ENCODE data around the gene IMMP2L. TPM values are rescaled to one million over a fixed set of nuclear protein-coding genes. Genes with fewer than 3 reads are reported as not detected.

The IMMP2L gene
- total and polyA plus RNA-seq, 8 donors = 2.5 to 40.8 (median 20.0) TPM; not detected in 1

DNA sequence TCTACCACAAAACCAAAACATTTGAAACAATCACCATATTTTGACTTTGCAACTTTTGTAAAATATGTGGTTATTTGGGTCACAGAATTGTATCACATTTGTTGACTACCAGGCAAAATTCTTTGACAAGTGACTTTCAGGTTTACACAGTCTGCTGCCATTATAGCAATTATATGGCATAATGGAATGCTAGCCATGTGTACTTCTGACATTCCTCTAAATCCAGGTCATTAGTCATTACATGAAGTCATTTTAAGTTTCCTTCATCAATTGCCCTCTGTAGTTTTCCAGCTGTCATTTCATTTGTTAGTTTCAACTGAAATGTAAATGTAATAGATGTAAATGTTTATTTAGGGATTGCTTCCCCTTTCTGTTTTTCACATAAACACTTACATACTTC is 137.5 kb downstream of the IMMP2L start:
- Histone ChIP-seq H3K4me1 (no peaks in the 10 kb centered on the region), H3K9me3 (no peaks in the 10 kb centered on the region)

DNA sequence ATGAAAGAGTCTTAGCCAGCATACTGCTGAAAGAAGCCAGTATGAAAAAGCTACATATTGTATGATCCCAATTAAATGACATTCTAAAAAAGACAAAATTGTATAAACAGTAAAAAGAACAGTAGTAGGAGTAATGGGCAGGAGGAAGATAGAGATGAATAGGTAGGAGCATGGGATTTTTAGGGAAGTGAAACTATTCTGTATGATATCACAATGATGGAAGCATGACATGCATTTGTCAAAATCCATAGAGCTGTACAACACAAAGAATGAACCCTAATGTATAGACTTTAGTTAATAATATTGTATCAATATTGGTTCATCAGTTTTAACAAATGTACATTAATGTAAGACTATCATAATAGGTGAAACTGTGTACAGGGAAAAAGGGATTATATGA is 147.9 kb downstream of the IMMP2L start:
- Histone ChIP-seq H3K27ac (no peak overlapping the region), H3K4me3 (no peak overlapping the region), H3K4me1 (no peaks in the 10 kb centered on the region), H3K9me3 (no peaks in the 10 kb centered on the region), H3K27me3 (no peaks in the 10 kb centered on the region), H3K36me3 (no peaks in the 10 kb centered on the region)
- intact Hi-C loops (cut with DNase I; ENCODE audit: low total_unique reads) = no loop called here
- no peak for TF ChIP-seq EP300 (IDR thresholded peaks at IDR 0.05)
- TF ChIP-seq, protein P1, sequence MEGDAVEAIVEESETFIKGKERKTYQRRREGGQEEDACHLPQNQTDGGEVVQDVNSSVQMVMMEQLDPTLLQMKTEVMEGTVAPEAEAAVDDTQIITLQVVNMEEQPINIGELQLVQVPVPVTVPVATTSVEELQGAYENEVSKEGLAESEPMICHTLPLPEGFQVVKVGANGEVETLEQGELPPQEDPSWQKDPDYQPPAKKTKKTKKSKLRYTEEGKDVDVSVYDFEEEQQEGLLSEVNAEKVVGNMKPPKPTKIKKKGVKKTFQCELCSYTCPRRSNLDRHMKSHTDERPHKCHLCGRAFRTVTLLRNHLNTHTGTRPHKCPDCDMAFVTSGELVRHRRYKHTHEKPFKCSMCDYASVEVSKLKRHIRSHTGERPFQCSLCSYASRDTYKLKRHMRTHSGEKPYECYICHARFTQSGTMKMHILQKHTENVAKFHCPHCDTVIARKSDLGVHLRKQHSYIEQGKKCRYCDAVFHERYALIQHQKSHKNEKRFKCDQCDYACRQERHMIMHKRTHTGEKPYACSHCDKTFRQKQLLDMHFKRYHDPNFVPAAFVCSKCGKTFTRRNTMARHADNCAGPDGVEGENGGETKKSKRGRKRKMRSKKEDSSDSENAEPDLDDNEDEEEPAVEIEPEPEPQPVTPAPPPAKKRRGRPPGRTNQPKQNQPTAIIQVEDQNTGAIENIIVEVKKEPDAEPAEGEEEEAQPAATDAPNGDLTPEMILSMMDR (IDR thresholded peaks at IDR 0.05) = no peak
- no peak for TF ChIP-seq POLR2A (IDR thresholded peaks at IDR 0.05)
- TF ChIP-seq POLR2AphosphoS5 (IDR thresholded peaks at IDR 0.05) = no peak
- DNase-seq = no peak

More for the DNA sequence above, 137.5 kb downstream of the IMMP2L start:
- DNase-seq = no peak
- Histone ChIP-seq H3K4me3 (no peak overlapping the region), H3K27ac (no peak overlapping the region), H3K27me3 (no peaks in the 10 kb centered on the region), H3K36me3 (no peaks in the 10 kb centered on the region)
- intact Hi-C loops (cut with DNase I; ENCODE audit: low total_unique reads) = no loop called here
- TF ChIP-seq POLR2A (IDR thresholded peaks at IDR 0.05) (no peak), POLR2AphosphoS5 (IDR thresholded peaks at IDR 0.05) (no peak), EP300 (IDR thresholded peaks at IDR 0.05) (no peak)
- TF ChIP-seq, protein P1 (IDR thresholded peaks at IDR 0.05) = no peak

DNA sequence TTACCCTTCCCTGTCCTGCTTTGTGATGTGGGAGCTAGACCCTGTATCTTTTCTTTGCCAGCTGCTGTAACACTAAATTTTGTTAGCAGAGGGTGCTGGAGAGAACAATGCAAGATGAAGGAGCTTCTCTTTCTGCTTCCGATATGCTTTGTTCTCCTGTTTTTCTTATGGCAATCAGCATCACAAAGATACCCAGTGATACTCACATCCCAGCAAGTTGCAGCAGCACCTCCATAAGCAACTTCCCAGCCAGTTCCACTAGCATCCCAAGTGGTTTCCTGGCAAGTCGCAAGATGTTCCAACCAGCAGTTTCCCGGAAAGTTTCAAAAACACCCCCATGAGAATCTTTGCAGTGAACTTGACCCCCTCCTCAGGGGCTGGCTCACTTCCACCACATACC is 148.6 kb downstream of the IMMP2L start:
- H3K36me3 ChIP-seq = no peaks in the 10 kb centered on the region
- 74 to 86% (median 80%) methylated on average over 3 of the region's 3 CpGs for WGBS, 5 donors
- H3K27me3 ChIP-seq = no peaks in the 10 kb centered on the region
- intact Hi-C loops (cut with DNase I; ENCODE audit: low total_unique reads) = no loop called here
- TF ChIP-seq POLR2AphosphoS5 (IDR thresholded peaks at IDR 0.05) (no peak), POLR2A (IDR thresholded peaks at IDR 0.05) (no peak), EP300 (IDR thresholded peaks at IDR 0.05) (no peak)
- TF ChIP-seq, protein P1 (IDR thresholded peaks at IDR 0.05) = no peak
- H3K27ac ChIP-seq = no peak overlapping the region
- peak in 1 of 2 donors; percentile 9 for DNase-seq
- no peak overlapping the region for H3K4me3 ChIP-seq
- no peaks in the 10 kb centered on the region for H3K4me1 ChIP-seq
- no peaks in the 10 kb centered on the region for H3K9me3 ChIP-seq

DNA sequence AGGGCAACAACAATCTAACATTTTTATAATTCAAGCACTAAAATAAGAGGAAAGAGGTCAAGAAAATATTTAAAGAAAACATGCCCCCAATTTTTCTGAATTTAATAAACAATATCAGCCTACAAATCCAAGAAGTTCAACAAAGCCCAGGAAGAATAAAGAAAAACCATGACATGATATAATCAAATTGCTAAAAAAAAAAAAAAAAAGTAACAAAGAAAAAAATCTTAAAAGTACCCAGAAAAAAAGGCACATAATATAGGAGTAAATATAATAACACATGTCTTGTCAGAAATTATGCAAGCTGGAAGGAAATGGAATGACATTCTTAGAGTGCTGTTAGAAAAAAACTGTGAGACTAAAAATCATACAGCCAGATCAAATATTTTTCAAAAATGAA is 151.4 kb downstream of the IMMP2L start:
- Histone ChIP-seq H3K27me3 (no peaks in the 10 kb centered on the region), H3K36me3 (no peaks in the 10 kb centered on the region), H3K27ac (no peak overlapping the region), H3K4me1 (no peaks in the 10 kb centered on the region), H3K4me3 (no peak overlapping the region), H3K9me3 (no peaks in the 10 kb centered on the region)
- intact Hi-C loops (cut with DNase I; ENCODE audit: low total_unique reads) = no loop called here
- DNase-seq = no peak
- TF ChIP-seq, protein P1 (IDR thresholded peaks at IDR 0.05) = no peak
- TF ChIP-seq POLR2AphosphoS5 (IDR thresholded peaks at IDR 0.05) (no peak), POLR2A (IDR thresholded peaks at IDR 0.05) (no peak), EP300 (IDR thresholded peaks at IDR 0.05) (no peak)
